ENCODE measurements around the gene LALBA.
"Not testable (repeated sequence)": the region's sequence is repeated elsewhere in the genome, so short reads cannot be mapped to it uniquely, and the experiment has no call there.

Gene LALBA

DNA sequence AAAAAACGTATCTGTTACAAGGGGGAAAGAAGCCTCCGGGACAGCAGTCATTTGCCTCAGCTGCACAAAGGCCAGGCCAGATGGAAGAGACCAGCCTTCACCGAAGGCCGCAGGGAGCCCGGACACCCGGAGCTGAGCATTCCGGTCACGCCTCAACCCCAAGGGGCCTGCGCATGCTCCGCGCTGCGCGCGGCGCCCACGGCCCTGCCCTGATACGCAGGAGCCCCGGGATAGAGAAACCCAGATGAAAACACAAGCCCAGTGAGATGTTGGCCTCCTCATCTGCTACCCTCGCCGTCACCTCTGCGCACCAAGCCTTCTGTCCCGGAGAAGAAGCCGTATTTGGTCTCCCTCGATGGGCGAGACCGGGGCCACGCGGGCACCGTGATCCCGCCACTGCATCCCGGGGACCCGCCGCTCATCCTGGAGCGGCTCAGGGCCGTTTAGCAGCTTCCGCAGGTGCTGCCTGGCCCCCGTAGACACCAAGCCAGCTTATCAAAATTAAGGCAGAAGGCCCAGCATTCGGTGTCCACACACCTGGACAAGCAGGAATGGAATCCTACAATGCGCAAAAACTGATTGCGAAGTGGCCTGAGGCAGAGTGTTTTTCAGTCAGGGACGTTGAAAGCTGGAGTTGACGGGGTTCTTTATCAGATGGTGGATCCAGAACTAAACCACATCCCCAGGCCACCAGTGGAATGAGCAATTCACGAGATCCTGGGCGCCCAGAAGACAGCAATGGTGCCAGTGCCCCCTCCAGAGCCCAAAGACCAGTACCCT lies 41.8 kb downstream of the LALBA start:
- no peak for DNase-seq

GRCh38 chr12:48525332-48525731 lies 44.5 kb downstream of the LALBA start, which contains the start of gene OR8S1:
Gene OR8S1, plus strand, starts transcription at chr12:48525632. Its CDS starts 0 bp downstream, at chr12:48525632.
- no peak for DNase-seq

GRCh38 chr12:48520381-48520780 lies 49.5 kb downstream of the LALBA start:
- DNase-seq, result not testable (repeated sequence)

Measured in CD4-positive, alpha-beta T cell treated with Interleukin-6 for 4 hours (primary cell).